WTC11 (cell line): Measurements from ENCODE around the gene STK32C.

Experiments used
- CTCF ChIP-seq: fragments of 200-600 bp; IDR thresholded peaks from 2 replicates; pipeline ENCODE4 v1.8.0; 2022; ENCODE audit warnings: antibody characterized with exemption
- E2F4 ChIP-seq: sonication (generic); formaldehyde crosslinking; IDR thresholded peaks from 2 replicates; pipeline ENCODE4 v1.8.1; 2022; ENCODE audit warnings: low read depth, mild to moderate bottlenecking, moderate library complexity, missing genetic modification reagents, borderline replicate concordance
- ESRRA ChIP-seq: sonication (generic); formaldehyde crosslinking; IDR thresholded peaks from 2 replicates; pipeline ENCODE4 v1.8.1; 2022; ENCODE audit warnings: mild to moderate bottlenecking, missing genetic modification reagents, borderline replicate concordance
- NR2C2 ChIP-seq: sonication (generic); formaldehyde crosslinking; IDR thresholded peaks from 2 replicates; pipeline ENCODE4 v1.8.0; 2022; ENCODE audit warnings: mild to moderate bottlenecking, missing genetic modification reagents

GRCh38 chr10:132168571-132169030 is 139.1 kb downstream of the STK32C start:
- no peak for TF ChIP-seq E2F4 (CRISPR knock-in tag)
- no peak for TF ChIP-seq CTCF
- TF ChIP-seq NR2C2 (CRISPR knock-in tag): no peak
- TF ChIP-seq ESRRA: no peak
